GM06990 (cell line): ENCODE measurements around the gene ZDHHC14.

Source experiments
- DNase-seq: peaks from one replicate; pipeline ENCODE4 v3.0.0-alpha.2; 2011; ENCODE audit not compliant: insufficient read length; ENCODE audit errors: extremely low read depth
- H3K27me3 ChIP-seq: replicated peaks from 2 replicates; pipeline ENCODE4 v1.6.0; 2011; ENCODE audit warnings: low read length; ENCODE audit not compliant: control insufficient read depth, insufficient read depth
- H3K36me3 ChIP-seq: 2 replicates; pipeline ENCODE4 v1.5.1; 2011; ENCODE audit warnings: low read length; ENCODE audit not compliant: control insufficient read depth, insufficient read depth
- H3K4me3 ChIP-seq: replicated peaks from 2 replicates; pipeline ENCODE4 v1.5.1; 2011; ENCODE audit warnings: low read depth, mild to moderate bottlenecking, control low read depth, low read length
- CTCF ChIP-seq: IDR thresholded peaks from 2 replicates; pipeline ENCODE4 v1.5.1; 2011; ENCODE audit warnings: low read length, control low read depth, mild to moderate bottlenecking, inconsistent platforms; ENCODE audit not compliant: insufficient read depth, poor library complexity, severe bottlenecking

ZDHHC14 gene

GRCh38 chr6:157518397-157519250 is 137.6 kb downstream of the ZDHHC14 start:
- no peaks in the 10 kb centered on the region for H3K27me3 ChIP-seq
- no peak for DNase-seq
- no peaks in the 10 kb centered on the region for H3K36me3 ChIP-seq
- no peak for TF ChIP-seq CTCF
- H3K4me3 ChIP-seq: no peak overlapping the region

- no peak for DNase-seq
- TF ChIP-seq CTCF: no peak
These were observed 138.5 kb downstream of the ZDHHC14 start for GRCh38 chr6:157519255-157520116.

GRCh38 chr6:157520117-157520406 is 139.1 kb downstream of the ZDHHC14 start:
- no peaks in the 10 kb centered on the region for H3K27me3 ChIP-seq
- H3K4me3 ChIP-seq: no peak overlapping the region
- no peaks in the 10 kb centered on the region for H3K36me3 ChIP-seq
- no peak for DNase-seq
- TF ChIP-seq CTCF: no peak

More at GRCh38 chr6:157519255-157520116, 138.5 kb downstream of the ZDHHC14 start:
- Histone ChIP-seq H3K36me3 (no peaks in the 10 kb centered on the region), H3K27me3 (no peaks in the 10 kb centered on the region), H3K4me3 (no peak overlapping the region)

- Histone ChIP-seq H3K4me3 (no peak overlapping the region), H3K36me3 (no peaks in the 10 kb centered on the region), H3K27me3 (no peaks in the 10 kb centered on the region)
- no peak for DNase-seq
- no peak for TF ChIP-seq CTCF
These were observed 139.8 kb downstream of the ZDHHC14 start for GRCh38 chr6:157520596-157521361.

- TF ChIP-seq CTCF: no peak
- no peak for DNase-seq
- H3K4me3 ChIP-seq: no peak overlapping the region
These were observed 140.7 kb downstream of the ZDHHC14 start for GRCh38 chr6:157521362-157522335.

More at GRCh38 chr6:157521362-157522335, 140.7 kb downstream of the ZDHHC14 start:
- H3K36me3 ChIP-seq: no peaks in the 10 kb centered on the region
- no peaks in the 10 kb centered on the region for H3K27me3 ChIP-seq
